ENCODE data around the gene YBEY. TPM values are rescaled to one million over a fixed set of nuclear protein-coding genes. Genes with fewer than 3 reads are reported as not detected.

YBEY gene
- total RNA-seq, 2 experiments from 2014 or later = 10.6 to 14.8 TPM

- no peak for ATAC-seq (ENCODE audit: poor library complexity)
- peaks cover 55% of the 10 kb centered on the region for H3K4me1 ChIP-seq (ENCODE audit: insufficient read depth, low read length)
- H3K27ac ChIP-seq (ENCODE audit: low read depth in 1 of 2, low read length in 2 of 2) = no peak overlapping the region
- no peak for TF ChIP-seq CTCF (IDR thresholded peaks at IDR 0.05)
- ChIA-PET CTCF (interaction anchor here (0.6 to 2.0 kb wide), 3 partner anchors 29 to 99 kb away, joined by 3 to 6 read pairs (median 3); a partner anchor contains a TSS), POLR2A (interaction anchor here (0.9 kb wide), 1 partner anchor 351 kb away, joined by 4 read pairs; the partner anchor contains the start of gene PRMT2)
- peak overlapping the region; percentile 86 for H3K27ac Mint-ChIP-seq
- H3K9me3 Mint-ChIP-seq = no peaks in the 10 kb centered on the region
- intact Hi-C loops (cut with DNase I, micrococcal nuclease) = loop anchor here (2.0 to 10.0 kb wide), 5 partner anchors 38 to 310 kb away; partner anchors contain the start of genes C21orf58 (in 1 of the 2), LSS (in 1 of the 2) and PCNT (in 1 of the 2)
- H3K27me3 Mint-ChIP-seq = no peaks in the 10 kb centered on the region
- no peak overlapping the region for H3K4me3 ChIP-seq (ENCODE audit: low read length)
- H3K4me3 Mint-ChIP-seq = peak overlapping the region; percentile 92
- H3K27me3 ChIP-seq (ENCODE audit: control insufficient read depth in 1 of 2, insufficient read depth in 2 of 2, low read length in 2 of 2) = no peaks in the 10 kb centered on the region
- H3K9me3 ChIP-seq (ENCODE audit: control insufficient read depth in 1 of 2, insufficient read depth in 1 of 2, low read length in 2 of 2) = no peaks in the 10 kb centered on the region
- peaks cover 59% of the 10 kb centered on the region for H3K36me3 Mint-ChIP-seq (ENCODE audit: low read depth)
- peaks cover 56% of the 10 kb centered on the region for H3K4me1 Mint-ChIP-seq (ENCODE audit: low read depth)
- peaks cover 36% of the 10 kb centered on the region for H3K36me3 ChIP-seq (ENCODE audit: insufficient read depth, low read length)
- no peak for DNase-seq
Observed at GRCh38 chr21:46284733-46285132, 1.4 kb upstream of the YBEY start.

- H3K27ac ChIP-seq (ENCODE audit: low read depth in 1 of 2, low read length in 2 of 2) = peak within 1 kb of the TSS; percentile 72 to 84
- ChIA-PET CTCF (interaction anchor here (1.1 to 2.0 kb wide), 3 partner anchors 40 to 142 kb away, joined by 3 to 6 read pairs (median 3); a partner anchor contains a TSS), POLR2A (interaction anchor here (0.8 to 1.2 kb wide), 4 partner anchors 32 to 350 kb away, joined by 3 to 5 read pairs (median 4); partner anchors contain the start of gene PRMT2)
- ATAC-seq (ENCODE audit: poor library complexity) = no peak
- peak within 1 kb of the TSS; percentile 84 for H3K4me3 ChIP-seq (ENCODE audit: low read length)
- no peak for TF ChIP-seq CTCF (IDR thresholded peaks at IDR 0.05)
- H3K4me1 Mint-ChIP-seq (ENCODE audit: low read depth) = peaks cover 54% of the 10 kb centered on the region
- intact Hi-C loops (cut with DNase I, micrococcal nuclease) = loop anchor here (2.0 to 10.0 kb wide), 5 partner anchors 37 to 310 kb away; partner anchors contain the start of genes C21orf58 (in 1 of the 2), LSS (in 1 of the 2) and PCNT (in 1 of the 2)
- peak within 1 kb of the TSS; percentile 86 for H3K27ac Mint-ChIP-seq
- no peaks in the 10 kb centered on the region for H3K27me3 ChIP-seq (ENCODE audit: control insufficient read depth in 1 of 2, insufficient read depth in 2 of 2, low read length in 2 of 2)
- no peaks in the 10 kb centered on the region for H3K9me3 Mint-ChIP-seq
- peaks cover 31% of the 10 kb centered on the region for H3K36me3 ChIP-seq (ENCODE audit: insufficient read depth, low read length)
- H3K4me1 ChIP-seq (ENCODE audit: insufficient read depth, low read length) = peaks cover 52% of the 10 kb centered on the region
- H3K36me3 Mint-ChIP-seq (ENCODE audit: low read depth) = peaks cover 57% of the 10 kb centered on the region
- H3K4me3 Mint-ChIP-seq = peak within 1 kb of the TSS; percentile 98
- no peaks in the 10 kb centered on the region for H3K27me3 Mint-ChIP-seq
- no peak for DNase-seq
- H3K9me3 ChIP-seq (ENCODE audit: control insufficient read depth in 1 of 2, insufficient read depth in 1 of 2, low read length in 2 of 2) = no peaks in the 10 kb centered on the region
Observed at GRCh38 chr21:46285206-46285661, 908 bp upstream of the YBEY start, which contains the start of gene MCM3AP. Gene MCM3AP (minus strand): TSS chr21:46285611. CDS start chr21:46285286, 325 bp downstream.

- peak overlapping the region; percentile 98 for H3K4me3 Mint-ChIP-seq
- intact Hi-C loops (cut with DNase I, micrococcal nuclease) = loop anchor here (1.0 to 10.0 kb wide), 7 partner anchors 36 to 312 kb away; partner anchors contain the start of genes C21orf58 (in 2 of the 2), DIP2A (in 1 of the 2), LSS (in 1 of the 2) and PCNT (in 1 of the 2)
- H3K4me1 Mint-ChIP-seq (ENCODE audit: low read depth) = peaks cover 54% of the 10 kb centered on the region
- peak overlapping the region; percentile 84 for H3K4me3 ChIP-seq (ENCODE audit: low read length)
- peak in 1 of 14 experiments; percentile 10 for DNase-seq
- peaks cover 51% of the 10 kb centered on the region for H3K36me3 Mint-ChIP-seq (ENCODE audit: low read depth)
- H3K27me3 ChIP-seq (ENCODE audit: control insufficient read depth in 1 of 2, insufficient read depth in 2 of 2, low read length in 2 of 2) = no peaks in the 10 kb centered on the region
- H3K4me1 ChIP-seq (ENCODE audit: insufficient read depth, low read length) = peaks cover 44% of the 10 kb centered on the region
- H3K27me3 Mint-ChIP-seq = no peaks in the 10 kb centered on the region
- H3K36me3 ChIP-seq (ENCODE audit: insufficient read depth, low read length) = peaks cover 23% of the 10 kb centered on the region
- peak; percentile 35 for ATAC-seq (ENCODE audit: poor library complexity)
- peak overlapping the region; percentile 86 for H3K27ac Mint-ChIP-seq
- POLR2A ChIA-PET = no interaction called here
- CTCF ChIA-PET = no interaction called here
- peak overlapping the region; percentile 72 to 84 for H3K27ac ChIP-seq (ENCODE audit: low read depth in 1 of 2, low read length in 2 of 2)
- no peak for TF ChIP-seq CTCF (IDR thresholded peaks at IDR 0.05)
- no peaks in the 10 kb centered on the region for H3K9me3 ChIP-seq (ENCODE audit: control insufficient read depth in 1 of 2, insufficient read depth in 1 of 2, low read length in 2 of 2)
- H3K9me3 Mint-ChIP-seq = no peaks in the 10 kb centered on the region
Observed at GRCh38 chr21:46286648-46287002, 483 bp downstream of the YBEY start.
